ENCODE results near the gene EXOC5. TPM values are rescaled to one million over a fixed set of nuclear protein-coding genes. Genes with fewer than 3 reads are reported as not detected.
"Not testable (repeated sequence)": the region's sequence is repeated elsewhere in the genome, so short reads cannot be mapped to it uniquely, and the experiment has no call there.

Gene EXOC5
- total RNA-seq, 1 experiment from 2014 or later, result 45.2 TPM

GRCh38 chr14:57275023-57275664, 6.4 kb upstream of the EXOC5 start:
- no peak for DNase-seq
- H3K4me3 ChIP-seq (ENCODE audit: insufficient read depth, low read depth, low read length), result no peak overlapping the region
- H3K27me3 ChIP-seq (ENCODE audit: control insufficient read depth, insufficient read depth, low read length), result no peaks in the 10 kb centered on the region
- peaks cover 1% of the 10 kb centered on the region for H3K36me3 ChIP-seq (replicated peaks; ENCODE audit: control insufficient read depth, insufficient read depth, low read length)

GRCh38 chr14:57274551-57274950, 5.8 kb upstream of the EXOC5 start:
- no peak overlapping the region for H3K4me3 ChIP-seq (ENCODE audit: insufficient read depth, low read depth, low read length)
- peaks cover 1% of the 10 kb centered on the region for H3K36me3 ChIP-seq (replicated peaks; ENCODE audit: control insufficient read depth, insufficient read depth, low read length)
- no peak for DNase-seq
- no peaks in the 10 kb centered on the region for H3K27me3 ChIP-seq (ENCODE audit: control insufficient read depth, insufficient read depth, low read length)

GRCh38 chr14:57273236-57273635, 4.5 kb upstream of the EXOC5 start:
- Histone ChIP-seq H3K27me3 (ENCODE audit: control insufficient read depth, insufficient read depth, low read length) (no peaks in the 10 kb centered on the region), H3K36me3 (replicated peaks; ENCODE audit: control insufficient read depth, insufficient read depth, low read length) (peaks cover 1% of the 10 kb centered on the region), H3K4me3 (ENCODE audit: insufficient read depth, low read depth, low read length) (no peak overlapping the region)
- no peak for DNase-seq

GRCh38 chr14:57266065-57266464, 2.6 kb downstream of the EXOC5 start:
- H3K4me3 ChIP-seq (ENCODE audit: insufficient read depth, low read depth, low read length), result no peak overlapping the region
- no peak for DNase-seq
- no peaks in the 10 kb centered on the region for H3K27me3 ChIP-seq (ENCODE audit: control insufficient read depth, insufficient read depth, low read length)
- H3K36me3 ChIP-seq (replicated peaks; ENCODE audit: control insufficient read depth, insufficient read depth, low read length), result no peaks in the 10 kb centered on the region

- no peaks in the 10 kb centered on the region for H3K36me3 ChIP-seq (replicated peaks; ENCODE audit: control insufficient read depth, insufficient read depth, low read length)
- no peak for DNase-seq
- H3K27me3 ChIP-seq (ENCODE audit: control insufficient read depth, insufficient read depth, low read length), result no peaks in the 10 kb centered on the region
- no peak overlapping the region for H3K4me3 ChIP-seq (ENCODE audit: insufficient read depth, low read depth, low read length)
Measured at GRCh38 chr14:57262117-57262516, 6.6 kb downstream of the EXOC5 start.

- no peak for DNase-seq
- Histone ChIP-seq H3K36me3 (replicated peaks; ENCODE audit: control insufficient read depth, insufficient read depth, low read length) (no peaks in the 10 kb centered on the region), H3K27me3 (ENCODE audit: control insufficient read depth, insufficient read depth, low read length) (no peaks in the 10 kb centered on the region), H3K4me3 (ENCODE audit: insufficient read depth, low read depth, low read length) (no peak overlapping the region)
Measured at GRCh38 chr14:57261604-57262003, 7.1 kb downstream of the EXOC5 start.

- Histone ChIP-seq H3K27me3 (ENCODE audit: control insufficient read depth, insufficient read depth, low read length) (no peaks in the 10 kb centered on the region), H3K4me3 (ENCODE audit: insufficient read depth, low read depth, low read length) (no peak overlapping the region), H3K36me3 (replicated peaks; ENCODE audit: control insufficient read depth, insufficient read depth, low read length) (no peaks in the 10 kb centered on the region)
- no peak for DNase-seq
Measured at GRCh38 chr14:57259672-57260071, 9.0 kb downstream of the EXOC5 start.

- not testable (repeated sequence) for H3K4me3 ChIP-seq (ENCODE audit: insufficient read depth, low read depth, low read length); H3K36me3 ChIP-seq (replicated peaks; ENCODE audit: control insufficient read depth, insufficient read depth, low read length); DNase-seq; H3K27me3 ChIP-seq (ENCODE audit: control insufficient read depth, insufficient read depth, low read length)
Measured at GRCh38 chr14:57258221-57258620, 10.5 kb downstream of the EXOC5 start.

- no peak for DNase-seq
- Histone ChIP-seq H3K4me3 (ENCODE audit: insufficient read depth, low read depth, low read length) (no peak overlapping the region), H3K27me3 (ENCODE audit: control insufficient read depth, insufficient read depth, low read length) (no peaks in the 10 kb centered on the region), H3K36me3 (replicated peaks; ENCODE audit: control insufficient read depth, insufficient read depth, low read length) (no peaks in the 10 kb centered on the region)
Measured at GRCh38 chr14:57254884-57255283, 13.8 kb downstream of the EXOC5 start.

GRCh38 chr14:57246933-57247657, 21.6 kb downstream of the EXOC5 start:
- Histone ChIP-seq H3K36me3 (replicated peaks; ENCODE audit: control insufficient read depth, insufficient read depth, low read length) (no peaks in the 10 kb centered on the region), H3K4me3 (ENCODE audit: insufficient read depth, low read depth, low read length) (no peak overlapping the region), H3K27me3 (ENCODE audit: control insufficient read depth, insufficient read depth, low read length) (no peaks in the 10 kb centered on the region)
- no peak for DNase-seq

- Histone ChIP-seq H3K27me3 (ENCODE audit: control insufficient read depth, insufficient read depth, low read length) (no peaks in the 10 kb centered on the region), H3K4me3 (ENCODE audit: insufficient read depth, low read depth, low read length) (no peak overlapping the region), H3K36me3 (replicated peaks; ENCODE audit: control insufficient read depth, insufficient read depth, low read length) (no peaks in the 10 kb centered on the region)
- DNase-seq, result no peak
Measured at GRCh38 chr14:57245941-57246340, 22.8 kb downstream of the EXOC5 start.

- DNase-seq, result no peak
- peaks cover 1% of the 10 kb centered on the region for H3K36me3 ChIP-seq (replicated peaks; ENCODE audit: control insufficient read depth, insufficient read depth, low read length)
- H3K27me3 ChIP-seq (ENCODE audit: control insufficient read depth, insufficient read depth, low read length), result no peaks in the 10 kb centered on the region
- H3K4me3 ChIP-seq (ENCODE audit: insufficient read depth, low read depth, low read length), result no peak overlapping the region
Measured at GRCh38 chr14:57244106-57244505, 24.6 kb downstream of the EXOC5 start.

GRCh38 chr14:57243320-57243719, 25.4 kb downstream of the EXOC5 start:
- no peak for DNase-seq
- H3K36me3 ChIP-seq (replicated peaks; ENCODE audit: control insufficient read depth, insufficient read depth, low read length), result peaks cover 3% of the 10 kb centered on the region
- H3K27me3 ChIP-seq (ENCODE audit: control insufficient read depth, insufficient read depth, low read length), result no peaks in the 10 kb centered on the region
- no peak overlapping the region for H3K4me3 ChIP-seq (ENCODE audit: insufficient read depth, low read depth, low read length)

GRCh38 chr14:57240115-57240514, 28.6 kb downstream of the EXOC5 start:
- not testable (repeated sequence) for DNase-seq; H3K36me3 ChIP-seq (replicated peaks; ENCODE audit: control insufficient read depth, insufficient read depth, low read length); H3K27me3 ChIP-seq (ENCODE audit: control insufficient read depth, insufficient read depth, low read length); H3K4me3 ChIP-seq (ENCODE audit: insufficient read depth, low read depth, low read length)

- Histone ChIP-seq H3K4me3 (ENCODE audit: insufficient read depth, low read depth, low read length) (no peak overlapping the region), H3K36me3 (replicated peaks; ENCODE audit: control insufficient read depth, insufficient read depth, low read length) (peaks cover 6% of the 10 kb centered on the region)
Measured at GRCh38 chr14:57232006-57232405, 36.7 kb downstream of the EXOC5 start.

More at GRCh38 chr14:57232006-57232405, 36.7 kb downstream of the EXOC5 start:
- H3K27me3 ChIP-seq (ENCODE audit: control insufficient read depth, insufficient read depth, low read length), result no peaks in the 10 kb centered on the region
- no peak for DNase-seq
